HG02938 (cell line): ENCODE data around the gene C2orf76.
A peak's percentile ranks its signal among the peaks of the same experiment; 100 is the strongest.
"Not testable (repeated sequence)": the region's sequence is repeated elsewhere in the genome, so short reads cannot be mapped to it uniquely, and the experiment has no call there.

Source experiments
- ATAC-seq: cut with Tn5 transposase; IDR thresholded peaks from one replicate; pipeline ENCODE4 v1.9.1; 2021; ENCODE audit warnings: mild to moderate bottlenecking, moderate library complexity; ENCODE audit not compliant: unreplicated experiment

Gene C2orf76

DNA sequence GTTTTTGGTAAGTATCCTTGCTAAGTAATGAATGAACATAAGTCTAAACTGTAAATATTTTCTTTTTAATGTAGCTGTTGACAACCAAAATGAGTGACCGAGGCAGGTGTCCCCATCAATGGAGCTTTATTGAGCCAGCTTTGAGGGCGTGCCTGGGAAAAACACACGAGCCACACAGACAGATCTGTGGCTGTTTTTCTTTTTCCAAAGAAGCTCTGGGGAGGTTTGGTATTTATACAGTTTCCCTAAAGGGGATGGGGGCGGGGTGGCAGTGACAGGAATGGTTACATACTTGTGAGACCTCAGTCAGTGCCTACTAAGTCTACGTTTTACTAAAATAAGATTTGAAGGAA, 11.3 kb upstream of the C2orf76 start:
- no peak for ATAC-seq

DNA sequence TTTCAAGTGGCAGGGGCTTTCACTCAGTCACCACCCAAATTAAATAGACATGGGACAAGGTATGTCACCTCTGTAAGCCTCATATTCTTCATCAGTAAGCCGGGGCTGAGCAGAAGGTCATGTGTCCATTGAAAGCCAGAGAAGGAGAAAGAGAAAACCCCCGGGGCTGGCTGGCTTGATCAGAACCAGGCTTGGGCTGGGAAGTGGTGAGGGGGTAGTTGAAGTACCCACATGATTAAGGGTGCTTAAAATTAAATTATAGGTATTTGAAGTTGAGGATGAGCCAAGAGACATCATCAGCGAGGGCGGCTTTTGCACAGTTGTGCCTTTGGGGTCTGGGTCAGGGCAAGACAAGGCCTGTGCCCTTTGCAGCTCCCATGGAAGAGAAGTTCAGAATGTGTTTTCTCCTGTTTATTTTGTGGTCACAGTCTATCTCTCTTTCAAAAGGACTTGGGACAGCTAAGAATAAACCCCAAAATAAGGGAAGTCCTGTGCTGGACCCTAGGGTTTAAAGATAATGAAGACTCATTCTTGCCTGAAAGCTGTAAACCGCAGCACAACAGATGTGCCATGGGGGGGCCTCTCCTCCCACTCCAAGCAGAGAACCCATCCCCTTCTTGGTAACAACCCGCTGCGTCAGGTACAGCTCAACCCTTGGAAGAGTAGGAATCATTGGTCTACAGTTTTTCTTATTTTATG, 10.8 kb upstream of the C2orf76 start:
- no peak for ATAC-seq

DNA sequence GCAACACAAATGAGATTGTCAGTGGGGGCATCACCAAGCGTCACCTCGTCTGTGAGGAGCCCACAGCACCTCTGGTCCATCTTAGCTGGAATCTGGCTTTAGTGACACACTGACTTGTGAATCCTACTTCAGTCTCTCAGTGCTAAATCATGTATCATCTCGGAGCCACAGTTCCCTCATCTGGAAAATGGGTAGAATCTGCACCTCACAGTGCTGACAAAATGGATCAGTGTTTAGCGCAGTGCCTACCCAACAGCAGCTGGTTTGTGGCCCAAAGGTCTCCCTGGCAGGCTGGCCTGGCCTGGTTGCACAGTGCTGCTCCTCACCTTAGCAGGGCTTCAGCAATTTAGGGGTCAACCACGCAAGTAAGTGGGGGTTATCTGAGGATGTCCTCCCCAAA, 10.2 kb upstream of the C2orf76 start:
- ATAC-seq, result no peak

DNA sequence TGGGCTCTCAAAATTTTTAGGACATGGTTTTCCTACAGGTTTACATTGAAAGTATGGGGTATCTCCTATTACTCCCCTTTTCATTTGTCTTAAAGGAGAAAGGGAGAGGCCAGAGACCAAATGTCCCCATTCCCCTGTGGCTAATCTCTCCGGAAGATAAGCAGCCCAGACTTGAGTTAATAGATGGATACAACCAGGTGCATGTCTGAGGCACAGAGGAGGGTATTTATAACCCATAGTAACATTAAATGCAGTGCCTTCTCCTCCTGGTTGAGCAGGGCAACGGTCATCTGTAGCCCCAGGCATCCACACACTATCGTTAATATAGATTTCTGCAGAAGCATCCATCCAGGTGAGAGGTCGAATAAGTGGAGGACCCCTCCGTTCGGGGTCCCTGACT, 9.8 kb upstream of the C2orf76 start:
- not testable (repeated sequence) for ATAC-seq

DNA sequence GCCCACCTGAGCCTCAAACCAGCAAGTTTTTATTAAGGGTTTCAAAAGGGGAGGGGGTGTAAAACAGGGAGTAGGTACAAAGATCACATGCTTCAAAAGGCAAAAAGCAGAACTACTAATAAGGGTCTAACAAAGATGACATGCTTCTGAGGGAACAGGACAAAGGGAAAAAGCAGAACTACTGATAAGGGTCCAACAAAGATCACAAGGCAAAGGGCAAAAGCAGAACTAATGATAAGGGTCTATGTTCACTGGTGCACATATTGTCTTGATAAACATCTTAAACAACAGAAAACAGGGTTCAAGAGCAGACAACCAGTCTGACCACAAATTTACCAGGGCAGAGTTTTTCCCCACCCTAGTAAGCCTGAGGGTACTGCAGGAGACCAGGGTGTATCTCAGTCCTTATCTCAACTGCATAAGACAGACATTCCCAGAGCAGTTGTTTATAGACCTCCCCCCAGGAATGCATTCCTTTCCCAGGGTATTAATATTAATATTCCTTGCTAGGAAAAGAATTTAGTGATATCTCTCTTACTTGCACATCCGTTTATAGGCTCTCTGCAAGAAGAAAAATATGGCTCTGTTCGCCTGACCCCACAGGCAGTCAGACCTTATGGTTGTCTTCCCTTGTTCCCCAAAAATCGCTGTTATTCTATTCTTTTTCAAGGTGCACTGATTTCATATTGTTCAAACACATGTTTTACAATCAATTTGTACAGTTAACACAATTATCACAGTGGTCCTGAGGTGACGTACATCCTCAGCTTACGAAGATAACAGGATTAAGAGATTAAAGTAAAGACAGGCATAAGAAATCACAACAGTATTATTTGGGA, 7.5 kb upstream of the C2orf76 start:
- not testable (repeated sequence) for ATAC-seq

DNA sequence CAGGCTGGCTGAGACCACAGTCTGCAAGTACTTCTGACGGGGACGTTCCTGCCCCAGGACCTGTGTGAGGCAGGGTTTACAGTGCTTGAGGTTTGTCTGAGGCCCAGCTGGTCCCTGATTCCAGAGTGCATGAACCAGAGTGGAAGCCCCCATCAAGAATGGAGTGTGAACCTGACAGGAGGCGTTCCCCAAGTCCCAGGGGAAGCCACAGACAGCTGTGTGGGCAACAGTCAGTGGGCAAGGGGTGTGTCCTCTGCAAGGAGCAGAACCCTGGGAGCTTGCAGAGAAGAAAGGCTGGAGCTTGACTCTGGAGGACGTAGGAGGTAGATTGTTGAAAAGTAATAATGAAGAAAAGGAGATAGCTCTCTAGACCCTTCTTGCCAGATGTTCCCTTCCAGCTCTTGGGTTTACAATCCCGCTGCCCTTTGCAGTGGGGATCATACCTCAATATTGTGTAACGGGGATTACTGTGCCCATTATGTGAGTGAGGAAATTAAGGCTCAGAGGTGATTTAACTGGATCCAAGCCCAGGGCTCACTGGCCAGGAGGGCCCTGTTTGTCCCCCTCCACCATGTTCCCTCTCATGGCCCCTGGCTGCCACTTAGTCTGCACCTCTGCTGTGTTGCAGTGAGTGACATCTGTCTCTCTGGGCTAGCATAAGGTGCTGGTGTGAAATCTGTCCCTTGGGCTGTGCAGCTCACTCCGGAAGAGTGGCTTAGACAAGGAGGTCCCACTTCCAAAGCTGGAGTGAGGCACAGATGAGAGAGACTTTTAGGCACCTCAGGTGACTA, 6.3 kb upstream of the C2orf76 start:
- no peak for ATAC-seq

DNA sequence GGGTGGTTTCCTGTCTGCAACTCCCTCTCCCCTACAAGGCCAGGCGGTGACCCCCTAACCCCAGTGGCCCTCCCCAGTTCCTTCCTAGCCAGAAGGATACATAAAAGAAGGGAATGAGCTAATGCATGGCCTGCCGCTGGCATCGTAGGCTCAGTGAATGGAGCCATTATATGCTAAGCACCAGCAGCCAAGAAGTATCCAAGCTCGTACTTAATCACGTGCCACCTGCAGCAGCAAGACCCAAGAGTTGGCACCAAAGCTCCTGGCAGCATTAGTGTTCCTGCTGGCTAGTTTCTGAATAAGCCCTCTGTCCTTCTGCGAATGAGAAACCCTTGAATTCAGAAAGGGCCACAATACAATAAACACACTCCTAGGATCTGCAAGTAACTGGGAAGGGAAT, 4.5 kb upstream of the C2orf76 start:
- no peak for ATAC-seq

DNA sequence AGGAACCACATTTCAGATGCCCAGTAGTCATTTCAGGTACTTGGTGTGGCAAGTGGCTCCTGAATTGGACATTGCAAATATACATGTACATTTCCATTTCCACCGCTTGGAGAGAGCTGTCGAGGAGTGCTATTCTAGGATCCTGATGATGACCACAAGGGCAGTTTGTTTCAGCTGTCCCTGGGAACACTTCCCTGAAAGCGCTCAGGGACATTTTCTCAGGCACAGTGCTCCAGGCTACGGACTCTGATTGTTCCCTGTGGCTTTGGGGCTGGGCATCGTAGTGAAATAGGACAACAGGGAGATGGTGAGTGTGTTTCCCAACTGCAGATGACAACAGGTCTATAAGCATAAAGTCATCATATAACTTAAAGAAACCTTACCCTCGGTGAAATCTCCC, 3.2 kb upstream of the C2orf76 start:
- no peak for ATAC-seq

DNA sequence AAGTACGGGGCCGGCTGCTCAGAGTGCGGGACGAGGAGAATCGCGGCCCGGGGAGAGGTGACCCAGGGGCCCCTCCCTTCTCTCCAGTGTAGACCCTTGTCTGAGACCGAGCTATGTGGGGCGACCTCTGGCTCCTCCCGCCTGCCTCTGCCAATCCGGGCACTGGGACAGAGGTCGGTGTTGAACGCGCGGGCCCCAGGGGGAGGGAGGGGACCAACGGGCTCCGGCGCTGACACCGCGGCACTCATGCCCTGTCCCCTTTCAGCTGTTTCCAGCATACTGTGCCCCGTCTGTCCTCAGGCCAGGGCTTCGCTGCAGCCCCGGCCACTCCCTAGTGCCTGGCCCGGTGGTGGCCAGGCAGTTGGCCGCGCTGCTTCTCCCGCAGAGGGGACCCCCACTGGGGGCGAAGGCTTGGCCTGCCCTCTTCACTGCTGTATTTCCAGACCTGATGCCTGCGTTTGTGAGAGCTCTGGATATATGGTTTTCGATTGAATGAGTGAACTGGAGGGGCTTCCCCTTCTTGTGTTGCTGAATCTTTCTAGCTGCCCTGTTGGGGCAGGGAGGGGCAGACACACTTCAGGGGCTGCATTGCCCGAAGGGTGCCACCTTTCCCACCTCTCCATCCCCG, 952 bp upstream of the C2orf76 start:
- peak; percentile 29 for ATAC-seq

DNA sequence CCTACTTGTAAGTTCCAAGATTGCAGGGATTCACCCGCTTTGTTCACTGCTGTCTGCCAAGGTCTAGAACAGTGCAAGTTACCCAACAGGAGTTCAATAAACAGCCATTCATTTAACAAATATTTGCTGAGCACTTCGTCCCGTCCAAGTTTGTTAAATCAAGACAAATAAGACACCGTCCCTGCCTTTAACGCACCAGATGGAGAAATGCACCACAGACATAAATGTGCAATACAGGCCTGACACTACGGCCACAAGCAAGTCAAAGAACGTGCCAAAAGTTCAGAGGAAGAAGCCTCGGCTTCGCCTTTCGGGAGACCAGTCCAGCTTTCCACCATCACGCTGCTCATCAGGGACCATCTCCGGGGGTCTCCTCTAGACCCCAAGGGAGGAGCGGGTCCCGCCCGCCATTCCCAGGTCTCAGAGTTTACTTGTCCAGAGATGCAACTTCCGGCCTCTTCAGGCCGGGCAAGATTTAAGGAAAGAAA, 429 bp downstream of the C2orf76 start:
- ATAC-seq, result peak; percentile 12

DNA sequence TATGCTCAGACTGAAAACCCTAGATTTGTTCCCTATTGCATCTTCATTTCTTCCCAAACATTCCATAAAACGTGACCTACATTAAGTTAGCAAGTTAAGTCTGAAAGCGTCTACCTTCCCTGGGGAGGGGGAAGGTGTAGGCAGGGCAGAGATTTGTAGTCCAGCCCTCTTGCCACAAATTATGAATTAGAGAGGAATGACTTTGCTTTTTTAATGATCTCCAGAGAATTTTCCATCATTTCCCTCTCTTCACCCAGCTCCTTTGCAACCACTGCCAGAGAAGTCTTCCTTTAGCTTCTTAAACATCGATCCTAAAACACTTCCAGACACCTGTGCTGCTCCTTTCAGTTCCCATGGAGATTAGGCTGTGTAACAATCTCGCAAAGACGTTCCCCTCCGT, 1.2 kb downstream of the C2orf76 start:
- ATAC-seq, result no peak

DNA sequence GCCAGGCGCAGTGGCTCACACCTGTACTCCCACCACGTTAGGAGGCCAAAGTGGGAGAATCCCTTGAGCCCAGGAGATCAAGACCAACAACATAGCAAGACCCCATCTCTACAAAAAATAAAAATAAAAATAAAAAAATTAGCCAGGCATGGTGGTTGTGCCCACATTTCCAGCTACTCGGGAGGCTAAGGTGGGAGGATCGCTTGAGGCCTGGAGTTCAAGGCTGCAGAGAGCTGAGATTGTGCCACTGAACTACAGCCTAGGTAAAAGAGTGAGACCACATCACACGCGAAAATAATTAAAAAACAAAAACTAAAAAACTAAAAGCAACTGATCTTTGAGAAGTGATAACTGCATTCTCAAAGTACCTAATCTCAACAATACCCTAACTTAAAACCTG, 1.8 kb downstream of the C2orf76 start:
- ATAC-seq, result no peak

DNA sequence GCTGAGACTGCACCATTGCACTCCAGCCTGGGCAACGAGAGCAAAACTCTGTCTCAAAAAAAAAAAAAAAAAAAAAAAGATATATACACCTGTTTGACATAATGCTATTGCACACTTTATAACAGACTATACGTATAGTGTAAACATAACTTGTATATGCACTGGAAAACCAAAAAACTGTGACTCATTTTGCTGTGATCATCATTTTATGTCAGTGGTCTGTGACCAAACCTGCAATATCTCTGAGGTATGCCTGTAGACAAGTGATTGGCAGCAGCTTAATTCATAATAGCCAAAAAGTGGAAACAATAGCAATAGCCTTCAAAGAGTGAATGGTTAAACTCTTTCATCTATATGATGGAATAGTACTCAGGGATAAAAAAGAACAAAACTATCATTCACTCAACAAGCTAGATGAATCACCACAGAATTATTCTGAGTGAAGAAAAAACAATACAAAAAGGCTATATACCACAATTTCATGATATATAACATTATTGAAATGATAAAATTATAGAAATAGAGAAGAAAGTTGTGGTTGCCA, 6.1 kb downstream of the C2orf76 start:
- ATAC-seq, result no peak

DNA sequence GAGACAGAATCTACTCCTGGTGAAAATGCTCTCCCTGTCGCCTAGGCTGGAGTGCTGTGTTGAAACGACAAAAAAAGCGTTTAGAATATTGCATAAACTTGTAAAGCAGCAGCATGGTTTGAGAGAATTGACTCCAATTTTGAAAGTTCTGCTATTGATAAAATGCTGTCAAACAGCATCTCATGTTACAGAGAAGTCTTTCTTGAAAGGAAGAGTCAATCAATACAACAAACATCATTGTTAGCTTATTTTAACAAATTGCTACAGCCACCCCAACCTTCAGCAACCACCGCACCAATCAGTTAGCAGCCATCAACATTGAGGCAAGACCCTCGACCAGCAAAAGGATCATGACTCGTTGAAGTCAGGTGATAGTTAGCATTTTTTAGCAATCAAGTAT, 6.9 kb downstream of the C2orf76 start:
- no peak for ATAC-seq

DNA sequence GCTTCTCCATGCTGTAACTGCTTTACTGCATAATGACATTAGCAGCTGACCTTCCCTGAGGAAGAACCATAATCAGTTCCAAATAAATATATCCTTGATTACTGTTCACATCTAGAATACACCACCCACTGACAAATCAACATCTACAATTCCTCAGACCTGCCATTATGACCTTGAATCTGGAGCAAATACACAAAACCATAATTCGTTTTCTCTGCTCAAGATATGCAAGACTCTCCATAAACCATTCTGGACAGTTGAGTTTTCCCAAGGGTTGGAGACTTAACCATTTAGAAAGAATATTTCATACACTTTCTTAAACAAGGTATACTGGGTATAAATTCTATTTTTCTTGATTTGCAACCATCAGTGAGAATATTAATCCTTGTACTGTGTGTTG, 11.8 kb downstream of the C2orf76 start:
- no peak for ATAC-seq

DNA sequence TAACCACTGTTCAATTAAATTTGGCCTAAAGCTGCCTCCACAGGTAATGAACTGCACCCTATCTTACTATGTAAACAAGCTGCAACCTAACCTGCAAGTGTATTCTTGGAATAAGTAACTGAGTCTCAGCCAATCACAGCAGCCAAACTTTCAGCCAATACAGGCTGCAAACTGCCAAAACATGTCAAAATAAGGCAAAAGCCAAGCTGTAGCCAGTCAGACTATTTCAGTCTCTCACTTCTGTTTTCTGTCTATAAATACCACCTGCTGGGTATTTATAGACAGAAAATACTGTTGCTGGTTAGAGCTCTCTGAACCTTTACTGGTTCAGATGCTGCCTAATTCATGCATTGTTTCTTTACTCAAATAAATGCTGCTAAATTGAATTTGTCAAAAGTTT, 14.3 kb downstream of the C2orf76 start:
- peak; percentile 98 for ATAC-seq

DNA sequence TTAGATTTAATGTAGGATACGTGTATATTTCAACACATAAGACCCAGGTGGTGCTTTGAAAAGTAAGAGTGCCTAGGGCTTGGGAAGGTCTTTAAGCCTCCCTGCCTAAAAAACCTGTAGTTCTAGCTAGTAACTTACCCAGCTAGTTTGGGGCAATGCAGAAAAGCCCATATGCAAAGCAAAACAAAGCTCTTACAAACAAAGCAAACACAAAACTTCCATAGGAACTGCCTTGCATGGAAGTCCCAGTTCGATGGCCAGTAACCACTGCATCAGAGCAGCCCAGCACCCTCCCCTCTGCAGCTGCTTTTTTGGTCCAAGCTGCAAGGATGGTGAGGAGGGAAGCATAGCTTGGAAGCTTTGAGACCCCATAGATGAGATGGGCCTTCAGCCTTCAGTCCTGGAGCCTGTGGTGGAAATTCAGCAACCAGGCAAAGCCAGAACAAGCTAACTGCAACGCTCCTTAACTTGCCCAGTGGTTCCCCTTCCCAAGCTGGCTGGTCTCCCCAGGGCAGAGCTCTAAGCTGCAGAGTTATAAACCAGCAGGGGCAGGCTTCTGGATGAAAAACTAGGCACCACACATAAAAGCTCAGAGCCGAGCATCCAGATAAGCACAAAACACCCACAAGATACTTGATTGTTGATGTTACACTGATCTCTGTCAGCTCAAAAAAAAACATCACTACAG, 16.2 kb downstream of the C2orf76 start:
- no peak for ATAC-seq

DNA sequence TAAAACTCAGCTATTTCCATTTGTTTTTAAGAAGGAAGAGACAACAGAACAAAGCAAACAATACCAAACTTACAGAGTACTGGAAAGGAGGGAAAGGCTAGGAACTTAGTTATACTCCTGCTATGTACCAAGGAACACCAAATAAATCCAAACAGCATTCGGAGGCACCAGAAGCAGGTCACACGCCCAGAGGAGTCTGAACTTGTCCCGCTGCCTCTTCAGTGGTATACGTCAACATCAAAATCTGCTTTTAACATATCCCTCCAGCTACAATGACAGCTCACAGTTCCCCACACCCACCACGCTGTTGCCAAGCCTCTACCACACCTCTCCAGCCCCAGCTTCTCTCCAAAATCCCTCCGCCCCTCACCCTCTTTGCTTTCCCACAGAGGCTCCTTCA, 17.3 kb downstream of the C2orf76 start:
- no peak for ATAC-seq

DNA sequence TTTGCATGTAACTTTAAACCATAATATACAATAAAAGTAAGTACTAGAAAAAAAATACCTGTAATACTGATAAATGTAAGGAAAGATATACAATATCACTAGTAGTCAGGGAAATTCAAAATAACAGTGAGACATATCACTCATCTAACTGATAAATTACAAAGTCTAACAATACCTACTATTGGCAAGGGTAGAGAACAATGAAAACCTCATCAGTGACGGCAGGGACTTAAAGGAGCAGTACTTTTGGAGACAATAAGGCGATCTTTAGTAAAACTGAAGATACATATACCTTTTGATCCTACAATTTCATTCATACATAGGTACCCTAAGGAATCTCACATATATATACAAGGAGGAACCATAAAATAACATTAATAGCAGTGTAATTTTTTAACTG, 24.9 kb downstream of the C2orf76 start:
- no peak for ATAC-seq

DNA sequence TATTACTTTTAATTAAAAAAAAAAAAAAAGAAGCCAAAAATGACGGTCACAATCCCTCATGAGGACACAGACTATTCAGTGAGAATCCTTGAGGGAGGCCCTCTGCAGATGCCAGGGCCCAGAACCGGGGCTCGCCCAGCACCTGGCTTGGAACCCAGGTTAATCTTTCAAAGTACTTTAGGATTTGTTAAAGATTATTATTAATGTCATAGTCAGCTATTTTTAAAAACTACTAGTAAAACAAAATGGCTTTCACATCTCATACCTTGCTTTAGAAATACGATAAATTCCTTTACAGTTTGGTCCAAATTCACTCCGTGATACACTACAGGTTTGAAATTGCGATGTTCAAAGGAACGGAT, 27.1 kb downstream of the C2orf76 start:
- ATAC-seq, result no peak
